ENCODE measurements around the gene GTSF1L.

GRCh38 chr20:43737925-43738324, 11.1 kb upstream of the GTSF1L start:
- TF ChIP-seq EZH2 (IDR thresholded peaks at IDR 0.05; ENCODE audit: low read depth), result no peak
- TF ChIP-seq, protein P1, sequence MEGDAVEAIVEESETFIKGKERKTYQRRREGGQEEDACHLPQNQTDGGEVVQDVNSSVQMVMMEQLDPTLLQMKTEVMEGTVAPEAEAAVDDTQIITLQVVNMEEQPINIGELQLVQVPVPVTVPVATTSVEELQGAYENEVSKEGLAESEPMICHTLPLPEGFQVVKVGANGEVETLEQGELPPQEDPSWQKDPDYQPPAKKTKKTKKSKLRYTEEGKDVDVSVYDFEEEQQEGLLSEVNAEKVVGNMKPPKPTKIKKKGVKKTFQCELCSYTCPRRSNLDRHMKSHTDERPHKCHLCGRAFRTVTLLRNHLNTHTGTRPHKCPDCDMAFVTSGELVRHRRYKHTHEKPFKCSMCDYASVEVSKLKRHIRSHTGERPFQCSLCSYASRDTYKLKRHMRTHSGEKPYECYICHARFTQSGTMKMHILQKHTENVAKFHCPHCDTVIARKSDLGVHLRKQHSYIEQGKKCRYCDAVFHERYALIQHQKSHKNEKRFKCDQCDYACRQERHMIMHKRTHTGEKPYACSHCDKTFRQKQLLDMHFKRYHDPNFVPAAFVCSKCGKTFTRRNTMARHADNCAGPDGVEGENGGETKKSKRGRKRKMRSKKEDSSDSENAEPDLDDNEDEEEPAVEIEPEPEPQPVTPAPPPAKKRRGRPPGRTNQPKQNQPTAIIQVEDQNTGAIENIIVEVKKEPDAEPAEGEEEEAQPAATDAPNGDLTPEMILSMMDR (conservative IDR thresholded peaks at IDR 0.05), result no peak
